Endothelial cell (in vitro differentiated cells): ENCODE results near the gene TRMT6. TPM values are rescaled to one million over a fixed set of nuclear protein-coding genes. Genes with fewer than 3 reads are reported as not detected.

Experiments used
- DNase-seq: peaks from one replicate; pipeline ENCODE4 v3.0.0; 2021; ENCODE audit warnings: low spot score
- H3K27ac Mint-ChIP-seq: one replicate; pipeline ENCODE4 v1.8.0; 2021; ENCODE audit warnings: mixed read lengths, inconsistent platforms; ENCODE audit not compliant: unreplicated experiment
- H3K27me3 Mint-ChIP-seq: one replicate; pipeline ENCODE4 v1.8.0; 2021; ENCODE audit warnings: mild to moderate bottlenecking, moderate library complexity, mixed read lengths, inconsistent platforms; ENCODE audit not compliant: unreplicated experiment
- H3K36me3 Mint-ChIP-seq: one replicate; pipeline ENCODE4 v1.8.0; 2021; ENCODE audit warnings: mild to moderate bottlenecking, low read depth, mixed read lengths, inconsistent platforms; ENCODE audit not compliant: unreplicated experiment
- H3K4me1 Mint-ChIP-seq: one replicate; pipeline ENCODE4 v1.8.0; 2021; ENCODE audit warnings: mild to moderate bottlenecking, mixed read lengths, inconsistent platforms; ENCODE audit not compliant: unreplicated experiment
- H3K4me3 Mint-ChIP-seq: one replicate; pipeline ENCODE4 v1.8.0; 2021; ENCODE audit warnings: mild to moderate bottlenecking, mixed read lengths, inconsistent platforms; ENCODE audit not compliant: unreplicated experiment
- H3K9me3 Mint-ChIP-seq: one replicate; pipeline ENCODE4 v1.8.0; 2021; ENCODE audit warnings: mixed read lengths, inconsistent platforms; ENCODE audit not compliant: unreplicated experiment
- CTCF ChIP-seq: fragments of 200-600 bp; sonication (generic); IDR thresholded peaks from one replicate; pipeline ENCODE4 v1.5.0; 2021; ENCODE audit warnings: antibody characterized with exemption; ENCODE audit not compliant: unreplicated experiment
- total RNA-seq: library from RNA; stranded (reverse); fragmentation: NEBNext Ultra II Directional; extraction: Animal tissue kit (Norgen Biotek cat#: 25700); gene quantifications from one replicate; pipeline ENCODE4 v1.2.1, GENCODE V29; 2021; ENCODE audit not compliant: unreplicated experiment

TRMT6 gene
- total RNA-seq, 1 donor from 2014 or later = 11.8 TPM

GRCh38 chr20:5938456-5939029 is 11.8 kb downstream of the TRMT6 start:
- H3K4me1 Mint-ChIP-seq = no peaks in the 10 kb centered on the region

GRCh38 chr20:5936238-5936637 is 14.1 kb downstream of the TRMT6 start:
- Mint-ChIP-seq H3K4me1 (no peaks in the 10 kb centered on the region), H3K36me3 (peaks cover 5% of the 10 kb centered on the region), H3K9me3 (no peaks in the 10 kb centered on the region), H3K27ac (no peak overlapping the region), H3K27me3 (no peaks in the 10 kb centered on the region), H3K4me3 (no peak overlapping the region)
- DNase-seq = no peak
- TF ChIP-seq CTCF = no peak

More at GRCh38 chr20:5938456-5939029, 11.8 kb downstream of the TRMT6 start:
- Mint-ChIP-seq H3K9me3 (no peaks in the 10 kb centered on the region), H3K27me3 (no peaks in the 10 kb centered on the region), H3K4me3 (no peak overlapping the region), H3K27ac (no peak overlapping the region), H3K36me3 (peaks cover 17% of the 10 kb centered on the region)
- no peak for TF ChIP-seq CTCF
- no peak for DNase-seq

- Mint-ChIP-seq H3K9me3 (no peaks in the 10 kb centered on the region), H3K4me1 (no peaks in the 10 kb centered on the region), H3K27ac (no peak overlapping the region), H3K4me3 (no peak overlapping the region), H3K36me3 (peaks cover 5% of the 10 kb centered on the region), H3K27me3 (no peaks in the 10 kb centered on the region)
- DNase-seq = no peak
- TF ChIP-seq CTCF = no peak
Observed at GRCh38 chr20:5935384-5935783, 14.9 kb downstream of the TRMT6 start.

- Mint-ChIP-seq H3K4me3 (no peak overlapping the region), H3K27me3 (peaks cover 3% of the 10 kb centered on the region), H3K4me1 (no peaks in the 10 kb centered on the region), H3K27ac (no peak overlapping the region), H3K9me3 (no peaks in the 10 kb centered on the region), H3K36me3 (no peaks in the 10 kb centered on the region)
- TF ChIP-seq CTCF = no peak
- no peak for DNase-seq
Observed at GRCh38 chr20:5933802-5934436, 16.4 kb downstream of the TRMT6 start.

GRCh38 chr20:5932796-5933195 is 17.5 kb downstream of the TRMT6 start:
- no peak overlapping the region for H3K4me3 Mint-ChIP-seq
- no peak for TF ChIP-seq CTCF
- H3K36me3 Mint-ChIP-seq = no peaks in the 10 kb centered on the region
- no peak for DNase-seq
- H3K4me1 Mint-ChIP-seq = no peaks in the 10 kb centered on the region
- no peaks in the 10 kb centered on the region for H3K9me3 Mint-ChIP-seq
- peaks cover 3% of the 10 kb centered on the region for H3K27me3 Mint-ChIP-seq
- no peak overlapping the region for H3K27ac Mint-ChIP-seq
